ENCODE data around the gene DHX16. TPM values are rescaled to one million over a fixed set of nuclear protein-coding genes. Genes with fewer than 3 reads are reported as not detected.
A peak's percentile ranks its signal among the peaks of the same experiment; 100 is the strongest.

DHX16 gene
- total and polyA plus RNA-seq, 9 of the 15 experiments (the other 6 are each of a cell fraction or from before 2014, with no cell fraction given) = 14.6 to 66.1 (median 47.5) TPM

GRCh38 chr6:30689985-30690384 is 17.2 kb upstream of the DHX16 start:
- H3K9ac ChIP-seq (ENCODE audit: insufficient read depth in 1 of 2, low read depth in 2 of 2, low read length in 2 of 2) = peak overlapping the region; percentile 74 to 92
- BruUV-seq (replicated peaks) = no TSS peak
- no peak for ATAC-seq
- peak overlapping the region; percentile 99 for H2AFZ ChIP-seq (ENCODE audit: low read depth, low read length)
- intact Hi-C loops (cut with micrococcal nuclease) (loop anchor here (10.0 kb wide), 1 partner anchor 125 kb away; no protein-coding TSS in a partner anchor), in situ Hi-C loops (cut with MboI) (no loop called here)
- WGBS (ENCODE audit: insufficient coverage, low coverage, missing lambda C conversion rate) = 9% methylated on average over 4 of the region's 4 CpGs
- H3K27me3 ChIP-seq (ENCODE audit: control insufficient read depth in 2 of 2, insufficient read depth in 2 of 2, low read length in 2 of 2) = no peaks in the 10 kb centered on the region
- no peaks in the 10 kb centered on the region for H3K9me3 ChIP-seq (replicated peaks; ENCODE audit: control insufficient read depth, insufficient read depth, low read depth, low read length)
- FAIRE-seq = no peak
- no peaks in the 10 kb centered on the region for H4K20me1 ChIP-seq (replicated peaks; ENCODE audit: control insufficient read depth, insufficient read depth, low read length)
- peak overlapping the region; percentile 71 for H3K4me3 ChIP-seq
- POLR2A ChIA-PET = interaction anchor here (0.7 to 23.5 kb wide), 8 partner anchors 8 to 75 kb away, joined by 3 to 524 read pairs (median 4); partner anchors contain the start of genes MDC1 and TUBB
- peaks cover 40 to 61% of the 10 kb centered on the region in 2 experiments for H3K4me1 ChIP-seq (replicated peaks in 1 of 2; ENCODE audit: control insufficient read depth in 2 of 2, insufficient read depth in 2 of 2, low read length in 2 of 2)
- no peaks in the 10 kb centered on the region for H3K9me1 ChIP-seq (ENCODE audit: control insufficient read depth, insufficient read depth, low read length)
- peaks cover 8% of the 10 kb centered on the region; the same call in 2 of the 3 replicates for H3K36me3 ChIP-seq (ENCODE audit: control insufficient read depth, insufficient read depth, low read length)
- H3K4me2 ChIP-seq (ENCODE audit: insufficient read depth, low read length) = peak overlapping the region; percentile 95
- CTCF ChIA-PET (ENCODE audit: low intra/inter-chr PET ratio) = no interaction called here
- DNase-seq (ENCODE audit: extremely low read depth in 1 of 4, low spot score in 3 of 4) = no peak
- peak overlapping the region; percentile 66 for H3K27ac ChIP-seq (ENCODE audit: extremely low read depth, low read depth, low read length)
- H3K79me2 ChIP-seq (ENCODE audit: control insufficient read depth, insufficient read depth, low read length) = peaks cover 51% of the 10 kb centered on the region
- TF ChIP-seq CLOCK (CRISPR knock-in tag; IDR thresholded peaks at IDR 0.05; ENCODE audit: borderline replicate concordance) = no peak
- no peak for TF ChIP-seq THRA (IDR thresholded peaks at IDR 0.05)
- no peak for TF ChIP-seq KHSRP (IDR thresholded peaks at IDR 0.05)
- no peak for TF ChIP-seq EGR1 (conservative IDR thresholded peaks at IDR 0.05)
- no peak for TF ChIP-seq SREBF1 (IDR thresholded peaks at IDR 0.05; ENCODE audit: borderline replicate concordance, low read depth, low read length)
- TF ChIP-seq ZNF217 (CRISPR knock-in tag; IDR thresholded peaks at IDR 0.05) = no peak
- TF ChIP-seq EP400 (IDR thresholded peaks at IDR 0.05) = no peak
- TF ChIP-seq FOXJ2 (tag; IDR thresholded peaks at IDR 0.05) = no peak
- no peak for TF ChIP-seq NR1H2 (CRISPR knock-in tag; IDR thresholded peaks at IDR 0.05)
- TF ChIP-seq E2F5 (CRISPR knock-in tag; IDR thresholded peaks at IDR 0.05) = 0 out of 2 replicates have a peak, but pooled peaks have one; percentile 22
- TF ChIP-seq BACH1 (tag; IDR thresholded peaks at IDR 0.05) = no peak
- TF ChIP-seq ELK3 (CRISPR knock-in tag; IDR thresholded peaks at IDR 0.05) = no peak
- TF ChIP-seq ELF1 (tag; IDR thresholded peaks at IDR 0.05) = no peak

Data from K562 (cell line).